ENCODE measurements around the gene STX7. TPM values are rescaled to one million over a fixed set of nuclear protein-coding genes. Genes with fewer than 3 reads are reported as not detected.

STX7 gene
- total RNA-seq, 2 experiments from 2014 or later: 66.5 to 178 TPM

DNA sequence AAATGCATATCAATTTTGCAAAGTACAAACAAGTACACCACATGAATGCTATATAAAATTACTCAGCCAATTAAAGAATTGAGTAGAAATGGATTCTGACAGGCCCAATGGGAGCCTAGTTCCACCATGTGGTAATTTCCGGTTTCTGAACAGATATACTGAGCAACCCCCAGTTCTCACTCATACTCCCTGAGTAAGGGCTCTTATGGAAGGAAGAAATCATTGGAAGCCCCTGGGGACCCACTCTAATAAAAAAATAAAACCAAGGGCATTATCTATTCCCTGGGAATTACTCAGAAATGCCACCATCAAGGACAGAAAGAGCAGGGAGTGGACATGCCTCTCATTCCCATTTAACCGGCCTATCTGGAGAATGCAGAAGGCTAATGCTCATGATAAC lies 34.6 kb downstream of the STX7 start:
- intact Hi-C loops (cut with micrococcal nuclease; ENCODE audit: unreplicated experiment): no loop called here
- no peak for DNase-seq (ENCODE audit: low spot score)
- 0 out of 2 replicates have a peak, but pooled peaks cover 4% of the 10 kb centered on the region for H4K20me1 ChIP-seq (ENCODE audit: insufficient read depth, low read length)
- TF ChIP-seq, protein P1, sequence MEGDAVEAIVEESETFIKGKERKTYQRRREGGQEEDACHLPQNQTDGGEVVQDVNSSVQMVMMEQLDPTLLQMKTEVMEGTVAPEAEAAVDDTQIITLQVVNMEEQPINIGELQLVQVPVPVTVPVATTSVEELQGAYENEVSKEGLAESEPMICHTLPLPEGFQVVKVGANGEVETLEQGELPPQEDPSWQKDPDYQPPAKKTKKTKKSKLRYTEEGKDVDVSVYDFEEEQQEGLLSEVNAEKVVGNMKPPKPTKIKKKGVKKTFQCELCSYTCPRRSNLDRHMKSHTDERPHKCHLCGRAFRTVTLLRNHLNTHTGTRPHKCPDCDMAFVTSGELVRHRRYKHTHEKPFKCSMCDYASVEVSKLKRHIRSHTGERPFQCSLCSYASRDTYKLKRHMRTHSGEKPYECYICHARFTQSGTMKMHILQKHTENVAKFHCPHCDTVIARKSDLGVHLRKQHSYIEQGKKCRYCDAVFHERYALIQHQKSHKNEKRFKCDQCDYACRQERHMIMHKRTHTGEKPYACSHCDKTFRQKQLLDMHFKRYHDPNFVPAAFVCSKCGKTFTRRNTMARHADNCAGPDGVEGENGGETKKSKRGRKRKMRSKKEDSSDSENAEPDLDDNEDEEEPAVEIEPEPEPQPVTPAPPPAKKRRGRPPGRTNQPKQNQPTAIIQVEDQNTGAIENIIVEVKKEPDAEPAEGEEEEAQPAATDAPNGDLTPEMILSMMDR (conservative IDR thresholded peaks at IDR 0.05; ENCODE audit: low read length): no peak
- no peak for TF ChIP-seq EZH2phosphoT487 (IDR thresholded peaks at IDR 0.05; ENCODE audit: borderline replicate concordance, low read depth, low read length)
- H3K4me2 ChIP-seq (ENCODE audit: low read length): no peak overlapping the region
- no peak overlapping the region for H3K27ac ChIP-seq (ENCODE audit: low read depth, low read length, poor library complexity, severe bottlenecking)
- CTCF ChIA-PET (ENCODE audit: unreplicated experiment): no interaction called here
- peaks cover 30% of the 10 kb centered on the region for H3K4me1 ChIP-seq (ENCODE audit: insufficient read depth, low read length, poor library complexity, severe bottlenecking)
- no peaks in the 10 kb centered on the region for H3K9me2 ChIP-seq (ENCODE audit: insufficient read depth, low read length)
- peaks cover 83% of the 10 kb centered on the region for H3K36me3 ChIP-seq (ENCODE audit: insufficient read depth, low read length)
- no TSS peak for BruUV-seq (replicated peaks)
- no peak overlapping the region for H2AFZ ChIP-seq (ENCODE audit: low read length)
- H3K4me3 ChIP-seq (ENCODE audit: low read depth, low read length, poor library complexity, severe bottlenecking): no peak overlapping the region
- POLR2A ChIA-PET: interaction anchor here (1.1 kb wide), 1 partner anchor 11 kb away, joined by 3 read pairs; no protein-coding TSS in a partner anchor
- peaks cover 100% of the 10 kb centered on the region for H3K79me2 ChIP-seq (ENCODE audit: insufficient read depth, low read depth, low read length)
- no peaks in the 10 kb centered on the region for H3K9me3 ChIP-seq (ENCODE audit: low read length)

DNA sequence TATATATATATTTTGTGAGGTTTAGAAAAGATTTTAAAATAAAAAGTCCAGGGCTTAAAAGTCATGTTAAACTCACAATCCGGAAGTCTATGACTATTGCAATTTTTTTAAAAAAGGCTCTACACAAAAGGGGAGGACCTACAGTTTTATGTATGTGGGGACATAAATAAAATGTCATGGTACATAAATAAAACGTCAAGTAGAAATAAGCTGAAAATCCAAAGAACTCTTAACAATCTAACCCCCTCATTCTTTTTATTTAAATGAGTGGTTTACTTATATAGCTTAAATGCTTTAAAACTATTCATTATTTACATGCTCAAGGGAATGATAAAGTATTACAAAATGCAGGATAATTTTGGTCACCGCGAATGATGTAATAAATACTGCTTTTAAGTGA lies 36.2 kb downstream of the STX7 start:
- Histone ChIP-seq H3K9me3 (ENCODE audit: low read length) (no peaks in the 10 kb centered on the region), H3K27ac (ENCODE audit: low read depth, low read length, poor library complexity, severe bottlenecking) (no peak overlapping the region), H3K36me3 (ENCODE audit: insufficient read depth, low read length) (peaks cover 83% of the 10 kb centered on the region), H4K20me1 (ENCODE audit: insufficient read depth, low read length) (no peaks in the 10 kb centered on the region), H3K4me2 (ENCODE audit: low read length) (no peak overlapping the region), H3K4me1 (ENCODE audit: insufficient read depth, low read length, poor library complexity, severe bottlenecking) (peaks cover 17% of the 10 kb centered on the region), H3K79me2 (ENCODE audit: insufficient read depth, low read depth, low read length) (peaks cover 85% of the 10 kb centered on the region), H3K4me3 (ENCODE audit: low read depth, low read length, poor library complexity, severe bottlenecking) (no peak overlapping the region), H2AFZ (ENCODE audit: low read length) (no peak overlapping the region), H3K9me2 (ENCODE audit: insufficient read depth, low read length) (no peaks in the 10 kb centered on the region)
- no TSS peak for BruUV-seq (replicated peaks)
- CTCF ChIA-PET (ENCODE audit: unreplicated experiment): no interaction called here
- no peak for DNase-seq (ENCODE audit: low spot score)
- TF ChIP-seq EZH2phosphoT487 (IDR thresholded peaks at IDR 0.05; ENCODE audit: borderline replicate concordance, low read depth, low read length): no peak
- TF ChIP-seq, protein P1 (conservative IDR thresholded peaks at IDR 0.05; ENCODE audit: low read length): no peak
- intact Hi-C loops (cut with micrococcal nuclease; ENCODE audit: unreplicated experiment): no loop called here
- POLR2A ChIA-PET: interaction anchor here (0.5 to 1.5 kb wide), 6 partner anchors 9 to 175 kb away, joined by 3 to 5 read pairs (median 4); no protein-coding TSS in a partner anchor

DNA sequence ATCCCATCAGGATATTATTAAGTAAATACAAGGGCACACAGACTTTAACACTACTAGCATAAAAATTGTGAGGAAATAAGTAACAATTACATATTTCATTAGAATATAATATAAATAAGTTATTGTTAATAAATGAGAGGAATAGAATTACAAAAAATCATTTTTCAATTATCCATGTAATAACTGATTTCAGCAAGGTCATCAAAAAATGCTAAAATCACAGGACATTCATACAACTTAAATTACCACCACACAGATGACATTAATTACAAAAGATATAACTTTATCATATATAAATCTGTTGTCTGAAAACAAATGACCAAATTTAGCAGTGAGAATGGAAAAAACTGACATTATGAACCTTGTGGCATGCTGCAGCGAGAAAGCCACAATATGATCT lies 37.0 kb downstream of the STX7 start:
- BruUV-seq (replicated peaks): no TSS peak
- peaks cover 78% of the 10 kb centered on the region for H3K79me2 ChIP-seq (ENCODE audit: insufficient read depth, low read depth, low read length)
- no peak overlapping the region for H3K4me2 ChIP-seq (ENCODE audit: low read length)

More for the DNA sequence above, 37.0 kb downstream of the STX7 start:
- intact Hi-C loops (cut with micrococcal nuclease; ENCODE audit: unreplicated experiment): no loop called here
- Histone ChIP-seq H3K4me3 (ENCODE audit: low read depth, low read length, poor library complexity, severe bottlenecking) (no peak overlapping the region), H3K9me3 (ENCODE audit: low read length) (no peaks in the 10 kb centered on the region), H3K9me2 (ENCODE audit: insufficient read depth, low read length) (no peaks in the 10 kb centered on the region), H4K20me1 (ENCODE audit: insufficient read depth, low read length) (no peaks in the 10 kb centered on the region), H3K4me1 (ENCODE audit: insufficient read depth, low read length, poor library complexity, severe bottlenecking) (peaks cover 11% of the 10 kb centered on the region), H3K36me3 (ENCODE audit: insufficient read depth, low read length) (peaks cover 83% of the 10 kb centered on the region), H3K27ac (ENCODE audit: low read depth, low read length, poor library complexity, severe bottlenecking) (no peak overlapping the region), H2AFZ (ENCODE audit: low read length) (no peak overlapping the region)
- TF ChIP-seq, protein P1 (conservative IDR thresholded peaks at IDR 0.05; ENCODE audit: low read length): no peak
- TF ChIP-seq EZH2phosphoT487 (IDR thresholded peaks at IDR 0.05; ENCODE audit: borderline replicate concordance, low read depth, low read length): no peak
- POLR2A ChIA-PET: interaction anchor here (0.8 kb wide), 1 partner anchor 64 kb away, joined by 3 read pairs; no protein-coding TSS in a partner anchor
- no peak for DNase-seq (ENCODE audit: low spot score)
- CTCF ChIA-PET (ENCODE audit: unreplicated experiment): no interaction called here

Measured in OCI-LY7 (cell line).